ENCODE data around the gene USP47.

DNA sequence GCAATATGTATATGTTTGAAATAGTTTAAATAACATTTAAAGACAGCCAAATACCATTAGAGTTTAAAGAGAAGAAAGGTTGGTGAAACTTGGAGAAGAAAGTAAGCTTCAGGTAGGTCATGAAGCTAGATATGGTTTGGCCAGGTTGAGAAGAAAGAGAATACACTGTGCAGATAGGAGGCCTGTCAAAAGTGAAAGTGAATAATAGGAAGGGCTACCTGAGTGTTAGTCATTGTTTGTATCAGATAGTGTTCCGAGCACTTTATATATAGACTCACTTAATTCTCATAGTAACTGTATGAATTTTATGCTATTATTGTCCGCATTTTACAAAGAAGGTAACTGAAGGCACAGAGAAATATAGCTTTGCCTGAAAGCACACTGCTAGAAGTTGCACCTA lies 56.9 kb downstream of the USP47 start:
- TF ChIP-seq CTCF (IDR thresholded peaks at IDR 0.05) (no peak), POLR2A (IDR thresholded peaks at IDR 0.05) (no peak)

Data from thyroid gland (tissue), 4 donors.